ENCODE results near the gene LRRC9. TPM values are rescaled to one million over a fixed set of nuclear protein-coding genes. Genes with fewer than 3 reads are reported as not detected.

LRRC9 gene
- total RNA-seq, 4 donors from 2014 or later = under 0.01 to 0.11 TPM; not detected in 2

- TF ChIP-seq POLR2A (IDR thresholded peaks at IDR 0.05) = no peak
- no peak for TF ChIP-seq CTCF (IDR thresholded peaks at IDR 0.05)
- 76 to 78% methylated on average over 1 of the region's 1 CpG for WGBS, 2 donors
- H3K4me3 ChIP-seq (replicated peaks in 1 of 3) = no peak overlapping the region
- H3K27me3 ChIP-seq = no peaks in the 10 kb centered on the region
- no peaks in the 10 kb centered on the region for H3K36me3 ChIP-seq
- DNase-seq = no peak
- H3K4me1 ChIP-seq = no peaks in the 10 kb centered on the region
- intact Hi-C loops (cut with DNase I) = no loop called here
- no peak overlapping the region for H3K27ac ChIP-seq
- no peaks in the 10 kb centered on the region for H3K9me3 ChIP-seq
These were observed 138.1 kb downstream of the LRRC9 start for GRCh38 chr14:60058087-60058486.

- 91 to 97% methylated on average over 2 of the region's 2 CpGs for WGBS, 2 donors
- Histone ChIP-seq H3K27ac (no peak overlapping the region), H3K4me1 (no peaks in the 10 kb centered on the region), H3K9me3 (no peaks in the 10 kb centered on the region), H3K36me3 (no peaks in the 10 kb centered on the region), H3K4me3 (replicated peaks in 1 of 3) (no peak overlapping the region), H3K27me3 (no peaks in the 10 kb centered on the region)
- no peak for DNase-seq
- intact Hi-C loops (cut with DNase I) = loop anchor here (5.0 kb wide), 1 partner anchor 121 kb away; no protein-coding TSS in a partner anchor
- TF ChIP-seq POLR2A (IDR thresholded peaks at IDR 0.05) (no peak), CTCF (IDR thresholded peaks at IDR 0.05) (no peak)
These were observed 141.4 kb downstream of the LRRC9 start for GRCh38 chr14:60061371-60061770.

GRCh38 chr14:60064491-60065072, 144.6 kb downstream of the LRRC9 start:
- DNase-seq = no peak
- no peaks in the 10 kb centered on the region for H3K27me3 ChIP-seq
- intact Hi-C loops (cut with DNase I) = loop anchor here (5.0 kb wide), 1 partner anchor 118 kb away; no protein-coding TSS in a partner anchor
- no peaks in the 10 kb centered on the region for H3K4me1 ChIP-seq
- TF ChIP-seq POLR2A (IDR thresholded peaks at IDR 0.05) = no peak
- peak in 4 of 6 experiments; percentile 28 to 72 (median 56) for TF ChIP-seq CTCF (IDR thresholded peaks at IDR 0.05)
- H3K4me3 ChIP-seq (replicated peaks in 1 of 3) = no peak overlapping the region
- H3K27ac ChIP-seq = no peak overlapping the region
- no peaks in the 10 kb centered on the region for H3K9me3 ChIP-seq
- no peaks in the 10 kb centered on the region for H3K36me3 ChIP-seq

- WGBS, 2 donors = 98 to 100% methylated on average over 1 of the region's 1 CpG
These were observed 147.9 kb downstream of the LRRC9 start for GRCh38 chr14:60067882-60068281.

More at GRCh38 chr14:60067882-60068281, 147.9 kb downstream of the LRRC9 start:
- no peak overlapping the region for H3K27ac ChIP-seq
- no peaks in the 10 kb centered on the region for H3K36me3 ChIP-seq
- H3K4me3 ChIP-seq (replicated peaks in 1 of 3) = no peak overlapping the region
- no peak for DNase-seq
- TF ChIP-seq POLR2A (IDR thresholded peaks at IDR 0.05) (no peak), CTCF (IDR thresholded peaks at IDR 0.05) (no peak)
- intact Hi-C loops (cut with DNase I) = no loop called here
- no peaks in the 10 kb centered on the region for H3K9me3 ChIP-seq
- peaks cover 0 to 3% of the 10 kb centered on the region in 2 donors for H3K4me1 ChIP-seq
- no peaks in the 10 kb centered on the region for H3K27me3 ChIP-seq
